IMR-90 (cell line): ENCODE measurements around the gene CHIC1. TPM values are rescaled to one million over a fixed set of nuclear protein-coding genes. Genes with fewer than 3 reads are reported as not detected.
"Not testable (repeated sequence)": the region's sequence is repeated elsewhere in the genome, so short reads cannot be mapped to it uniquely, and the experiment has no call there.

Experiments
- ATAC-seq: fragments of 200-7000 bp; cut with Tn5 transposase; 2 replicates; pipeline ENCODE4 v1.9.1; 2020; ENCODE audit warnings: low read depth, mild to moderate bottlenecking, moderate library complexity
- BruUV-seq: library from RNA; stranded (reverse); fragments of 400-500 nt; replicated peaks from 2 replicates; lab custom pipeline; 2021; lab: Mats Ljungman, UMichigan
- CTCF ChIA-PET: fragments of 300-600 bp; formaldehyde crosslinking; extraction: SDS; loops from one replicate; lab custom pipeline; 2021; ENCODE audit warnings: antibody characterized with exemption; lab: Yijun Ruan, JAX
- POLR2A ChIA-PET: fragments of 300-600 bp; sonication (Branson Sonifier 250); formaldehyde crosslinking; loops from one replicate; lab custom pipeline; 2022; ENCODE audit warnings: antibody characterized with exemption; ENCODE audit not compliant: unreplicated experiment; lab: Charles Lee
- DNase-seq: peaks from one replicate; pipeline ENCODE4 v3.0.0; 2013
- H2AFZ ChIP-seq: replicated peaks from 2 replicates; pipeline ENCODE3; 2013; ENCODE audit warnings: low read length, mild to moderate bottlenecking; ENCODE audit not compliant: poor library complexity
- H2AK5ac ChIP-seq: 2 replicates; pipeline ENCODE4 v1.6.1; 2013; ENCODE audit warnings: low read depth, low read length, inconsistent platforms
- H2AK9ac ChIP-seq: replicated peaks from 2 replicates; pipeline ENCODE3; 2013; ENCODE audit warnings: mild to moderate bottlenecking, low read depth, low read length, moderate library complexity; ENCODE audit not compliant: poor library complexity
- H2BK120ac ChIP-seq: 2 replicates; pipeline ENCODE4 v1.6.1; 2013; ENCODE audit warnings: low read depth, low read length, inconsistent platforms
- H2BK15ac ChIP-seq: 3 replicates; pipeline ENCODE4 v1.6.1; 2013; ENCODE audit warnings: low read depth, low read length, inconsistent platforms
- H2BK20ac ChIP-seq: 2 replicates; pipeline ENCODE4 v1.6.1; 2013; ENCODE audit warnings: low read depth, mild to moderate bottlenecking, inconsistent platforms, low read length, moderate library complexity
- H2BK5ac ChIP-seq: 2 replicates; pipeline ENCODE4 v1.6.1; 2013; ENCODE audit warnings: mild to moderate bottlenecking, low read depth, low read length, inconsistent platforms; ENCODE audit not compliant: poor library complexity, severe bottlenecking
- H3K14ac ChIP-seq: replicated peaks from 2 replicates; pipeline ENCODE4 v1.6.1; 2013; ENCODE audit warnings: low read depth, low read length, inconsistent platforms
- H3K18ac ChIP-seq: 2 replicates; pipeline ENCODE4 v1.6.1; 2013; ENCODE audit warnings: low read depth, low read length, control low read depth
- H3K23ac ChIP-seq: 2 replicates; pipeline ENCODE4 v1.6.1; 2013; ENCODE audit warnings: low read depth, low read length, inconsistent platforms
- H3K27ac ChIP-seq: 2 replicates; pipeline ENCODE4 v1.5.1; 2013; ENCODE audit warnings: mild to moderate bottlenecking, control low read depth, low read length; ENCODE audit not compliant: insufficient read depth
- H3K27me3 ChIP-seq: 2 replicates; pipeline ENCODE4 v1.6.1; 2013; ENCODE audit warnings: low read length; ENCODE audit not compliant: control insufficient read depth, insufficient read depth
- H3K36me3 ChIP-seq: 2 replicates; pipeline ENCODE4 v1.6.1; 2013; ENCODE audit warnings: low read length, mixed read lengths; ENCODE audit not compliant: control insufficient read depth, insufficient read depth
- H3K4ac ChIP-seq: 2 replicates; pipeline ENCODE4 v1.6.1; 2013; ENCODE audit warnings: low read depth, low read length, inconsistent platforms
- H3K4me1 ChIP-seq: 2 replicates; pipeline ENCODE4 v1.6.1; 2013; ENCODE audit warnings: low read length, mixed read lengths; ENCODE audit not compliant: control insufficient read depth, insufficient read depth
- H3K4me2 ChIP-seq: 2 replicates; pipeline ENCODE4 v1.6.1; 2013; ENCODE audit warnings: low read depth, mild to moderate bottlenecking, control low read depth, low read length, moderate library complexity
- H3K4me3 ChIP-seq: 2 replicates; pipeline ENCODE4 v1.5.1; 2013; ENCODE audit warnings: low read depth, mild to moderate bottlenecking, control low read depth, low read length, moderate library complexity; ENCODE audit not compliant: insufficient read depth
- H3K56ac ChIP-seq: 2 replicates; pipeline ENCODE4 v1.6.1; 2013; ENCODE audit warnings: low read length, inconsistent platforms; ENCODE audit not compliant: insufficient read depth; ENCODE audit errors: extremely low read depth
- H3K79me1 ChIP-seq, 2 experiments: 2 replicates each; pipeline ENCODE4 v1.6.1; 2013; ENCODE audit warnings: low read length in 2 of 2, inconsistent platforms in 1 of 2, low read depth in 1 of 2
- H3K9ac ChIP-seq: 2 replicates; pipeline ENCODE4 v1.6.1; 2013; ENCODE audit warnings: low read depth, low read length, control low read depth
- H3K9me1 ChIP-seq: 2 replicates; pipeline ENCODE4 v1.6.1; 2013; ENCODE audit warnings: low read length, inconsistent platforms; ENCODE audit not compliant: insufficient read depth
- H3K9me3 ChIP-seq: 2 replicates; pipeline ENCODE4 v1.6.1; 2013; ENCODE audit warnings: low read length; ENCODE audit not compliant: control insufficient read depth, insufficient read depth
- H4K20me1 ChIP-seq: 2 replicates; pipeline ENCODE4 v1.6.1; 2013; ENCODE audit warnings: low read length, inconsistent platforms; ENCODE audit not compliant: insufficient read depth
- H4K5ac ChIP-seq: 2 replicates; pipeline ENCODE4 v1.6.1; 2013; ENCODE audit warnings: mild to moderate bottlenecking, low read depth, low read length, control low read depth
- H4K8ac ChIP-seq, 2 experiments: 2 replicates each; pipeline ENCODE4 v1.6.1; 2013; ENCODE audit warnings: low read depth in 2 of 2, low read length in 2 of 2, control low read depth in 1 of 2, inconsistent platforms in 1 of 2
- H4K91ac ChIP-seq: 2 replicates; pipeline ENCODE4 v1.6.1; 2013; ENCODE audit warnings: low read depth, low read length, inconsistent platforms; ENCODE audit not compliant: insufficient read depth
- WGBS, 2 experiments: methylation state at CpG; one replicate each; pipeline versions ENCODE4 v1.1.5 to v1.1.7; 2013; ENCODE audit warnings: missing lambda C conversion rate in 2 of 2; ENCODE audit not compliant: insufficient read length in 1 of 2; ENCODE audit errors: extremely low coverage in 2 of 2; 5-methylcytosine and 5-hydroxymethylcytosine counted together
- dilution Hi-C: fragments of 300-500 bp; cut with HindIII; formaldehyde crosslinking; loops from one replicate; pipeline ENCODE4 v1.14.3; 2018; ENCODE audit warnings: low sequenced_read_pairs; ENCODE audit not compliant: unreplicated experiment
- in situ Hi-C: fragments of 300-500 bp; cut with MboI; formaldehyde crosslinking; loops from 3 replicates; pipeline ENCODE4 v1.14.3; 2019; ENCODE audit warnings: low sequenced_read_pairs, inconsistent platforms, mixed read lengths
- intact Hi-C: fragments of 100-400 bp; cut with micrococcal nuclease; formaldehyde crosslinking; loops from 2 replicates; pipeline ENCODE4 v1.10.0; 2022
- polyA plus RNA-seq, 3 experiments: library from polyadenylated mRNA; depleted of rRNA; stranded (reverse); fragments of >200 nt; gene quantifications; 2 replicates each; pipeline ENCODE4 v1.2.3, GENCODE V29; 2012; ENCODE audit warnings: low replicate concordance in 1 of 3
- total RNA-seq: library from RNA; depleted of rRNA; stranded (reverse); fragments of >200 nt; gene quantifications from 2 replicates; pipeline ENCODE4 v1.2.3, GENCODE V29; 2012

Gene CHIC1
- total and polyA plus RNA-seq, 2 of the 4 experiments (the other 2 are of a cell fraction) = 4.0 to 7.3 TPM

DNA sequence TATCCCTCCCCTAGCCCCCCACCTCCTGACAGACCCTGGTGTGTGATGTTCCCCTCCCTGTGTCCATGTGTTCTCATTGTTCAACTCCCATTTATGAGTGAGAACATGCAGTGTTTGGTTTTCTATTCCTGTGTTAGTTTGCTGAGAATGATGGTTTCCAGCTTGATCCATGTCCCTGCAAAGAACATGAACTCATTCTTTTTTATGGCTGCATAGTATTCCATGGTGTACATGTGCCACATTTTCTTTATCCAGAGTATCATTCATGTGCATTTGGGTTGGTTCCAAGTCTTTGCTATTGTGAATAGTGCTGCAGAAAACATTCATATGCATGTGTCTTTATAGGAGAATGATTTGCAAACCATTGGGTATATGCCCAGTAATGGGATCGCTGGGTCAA, 34.8 kb downstream of the CHIC1 start:
- H2BK20ac ChIP-seq, H3K9me1 ChIP-seq, H4K5ac ChIP-seq, ATAC-seq, H3K4me1 ChIP-seq, H4K8ac ChIP-seq, H3K27ac ChIP-seq, H2AFZ ChIP-seq, H3K4me2 ChIP-seq, H3K18ac ChIP-seq, dilution Hi-C loops, H3K9ac ChIP-seq, DNase-seq, BruUV-seq, H3K56ac ChIP-seq, H4K20me1 ChIP-seq, H4K91ac ChIP-seq, H3K4ac ChIP-seq, H3K9me3 ChIP-seq, H3K4me3 ChIP-seq, H3K79me1 ChIP-seq, H3K14ac ChIP-seq, H3K27me3 ChIP-seq, H2AK9ac ChIP-seq, CTCF ChIA-PET, H2AK5ac ChIP-seq, H2BK120ac ChIP-seq, POLR2A ChIA-PET, in situ Hi-C loops, H3K23ac ChIP-seq, H2BK5ac ChIP-seq, H2BK15ac ChIP-seq, H3K36me3 ChIP-seq: not testable (repeated sequence)
- intact Hi-C loops = loop anchor here (2.0 kb wide), 1 partner anchor 15 kb away; no protein-coding TSS in a partner anchor
- WGBS, 2 experiments = no CpG with 5 or more reads among the region's 1 CpG
